Measurements from ENCODE around the gene TPP1. TPM values are rescaled to one million over a fixed set of nuclear protein-coding genes. Genes with fewer than 3 reads are reported as not detected.

TPP1 gene
- total and polyA plus RNA-seq, 9 of the 15 experiments (the other 6 are each of a cell fraction or from before 2014, with no cell fraction given) = 7.5 to 75.8 (median 15.7) TPM

DNA sequence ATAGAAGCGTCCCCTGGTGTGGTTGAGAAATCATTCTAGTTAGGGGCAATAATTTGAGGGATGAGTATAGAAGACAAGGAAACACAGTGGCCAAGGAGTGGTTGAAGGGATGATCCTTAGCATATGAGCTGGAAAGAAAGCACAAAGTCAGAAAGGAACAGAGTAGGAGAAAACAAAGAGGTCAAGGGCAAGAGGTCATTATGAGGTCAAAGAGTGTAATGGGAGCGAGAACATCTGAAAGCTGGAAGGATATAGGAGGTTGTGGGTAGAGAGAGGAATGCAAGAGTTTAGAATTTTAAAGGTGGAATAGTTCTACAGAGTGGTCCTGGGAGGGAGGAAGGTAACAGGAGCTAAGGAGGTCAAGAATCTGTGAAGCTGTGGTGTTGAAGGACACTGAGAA is 34.4 kb upstream of the TPP1 start:
- H2AFZ ChIP-seq (ENCODE audit: low read depth, low read length) = no peak overlapping the region
- H3K27me3 ChIP-seq (ENCODE audit: control insufficient read depth in 2 of 2, insufficient read depth in 2 of 2, low read length in 2 of 2) = no peaks in the 10 kb centered on the region
- intact Hi-C loops (cut with micrococcal nuclease) (no loop called here), in situ Hi-C loops (cut with MboI) (no loop called here)
- no peaks in the 10 kb centered on the region for H3K79me2 ChIP-seq (ENCODE audit: control insufficient read depth, insufficient read depth, low read length)
- no peaks in the 10 kb centered on the region for H3K9me1 ChIP-seq (ENCODE audit: control insufficient read depth, insufficient read depth, low read length)
- no peak for DNase-seq (ENCODE audit: extremely low read depth in 1 of 4, low spot score in 3 of 4)
- H4K20me1 ChIP-seq (replicated peaks; ENCODE audit: control insufficient read depth, insufficient read depth, low read length) = no peaks in the 10 kb centered on the region
- ATAC-seq = no peak
- H3K27ac ChIP-seq (ENCODE audit: extremely low read depth, low read depth, low read length) = no peak overlapping the region
- WGBS (ENCODE audit: insufficient coverage, low coverage, missing lambda C conversion rate) = 57% methylated on average over 2 of the region's 2 CpGs
- no peaks in the 10 kb centered on the region for H3K36me3 ChIP-seq (ENCODE audit: control insufficient read depth, insufficient read depth, low read length)
- FAIRE-seq = no peak
- no peak overlapping the region for H3K4me3 ChIP-seq
- CTCF ChIA-PET (ENCODE audit: low intra/inter-chr PET ratio) = no interaction called here
- POLR2A ChIA-PET = interaction anchor here (0.7 to 0.9 kb wide), 2 partner anchors 14 to 105 kb away, joined by 3 read pairs; no protein-coding TSS in a partner anchor
- no peaks in the 10 kb centered on the region for H3K9me3 ChIP-seq (replicated peaks; ENCODE audit: control insufficient read depth, insufficient read depth, low read depth, low read length)
- no peak overlapping the region for H3K4me2 ChIP-seq (ENCODE audit: insufficient read depth, low read length)
- TF ChIP-seq OTX1 (CRISPR knock-in tag; IDR thresholded peaks at IDR 0.05) = no peak
- TF ChIP-seq, protein P1, sequence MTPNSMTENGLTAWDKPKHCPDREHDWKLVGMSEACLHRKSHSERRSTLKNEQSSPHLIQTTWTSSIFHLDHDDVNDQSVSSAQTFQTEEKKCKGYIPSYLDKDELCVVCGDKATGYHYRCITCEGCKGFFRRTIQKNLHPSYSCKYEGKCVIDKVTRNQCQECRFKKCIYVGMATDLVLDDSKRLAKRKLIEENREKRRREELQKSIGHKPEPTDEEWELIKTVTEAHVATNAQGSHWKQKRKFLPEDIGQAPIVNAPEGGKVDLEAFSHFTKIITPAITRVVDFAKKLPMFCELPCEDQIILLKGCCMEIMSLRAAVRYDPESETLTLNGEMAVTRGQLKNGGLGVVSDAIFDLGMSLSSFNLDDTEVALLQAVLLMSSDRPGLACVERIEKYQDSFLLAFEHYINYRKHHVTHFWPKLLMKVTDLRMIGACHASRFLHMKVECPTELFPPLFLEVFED (CRISPR knock-in tag; conservative IDR thresholded peaks at IDR 0.05) = 0 out of 2 replicates have a peak, but pooled peaks have one; percentile 32
- peak; percentile 62; the same call in 1 of the 2 replicates for TF ChIP-seq NR2C1 (IDR thresholded peaks at IDR 0.05)
- TF ChIP-seq NR2C1 (tag; IDR thresholded peaks at IDR 0.05) = peak; percentile 52; the same call in 1 of the 2 replicates
- peak; percentile 60; the same call in 1 of the 2 replicates for TF ChIP-seq ESRRA (IDR thresholded peaks at IDR 0.05; ENCODE audit: borderline replicate concordance, low read depth)
- no peak for TF ChIP-seq DPF2 (IDR thresholded peaks at IDR 0.05)
- TF ChIP-seq PHB (CRISPR knock-in tag; IDR thresholded peaks at IDR 0.05) = no peak
- no peak for TF ChIP-seq NR2C2 (CRISPR knock-in tag; IDR thresholded peaks at IDR 0.05)
- TF ChIP-seq NR2C2 (tag; IDR thresholded peaks at IDR 0.05) = 0 out of 2 replicates have a peak, but pooled peaks have one; percentile 11
- TF ChIP-seq, protein P2, sequence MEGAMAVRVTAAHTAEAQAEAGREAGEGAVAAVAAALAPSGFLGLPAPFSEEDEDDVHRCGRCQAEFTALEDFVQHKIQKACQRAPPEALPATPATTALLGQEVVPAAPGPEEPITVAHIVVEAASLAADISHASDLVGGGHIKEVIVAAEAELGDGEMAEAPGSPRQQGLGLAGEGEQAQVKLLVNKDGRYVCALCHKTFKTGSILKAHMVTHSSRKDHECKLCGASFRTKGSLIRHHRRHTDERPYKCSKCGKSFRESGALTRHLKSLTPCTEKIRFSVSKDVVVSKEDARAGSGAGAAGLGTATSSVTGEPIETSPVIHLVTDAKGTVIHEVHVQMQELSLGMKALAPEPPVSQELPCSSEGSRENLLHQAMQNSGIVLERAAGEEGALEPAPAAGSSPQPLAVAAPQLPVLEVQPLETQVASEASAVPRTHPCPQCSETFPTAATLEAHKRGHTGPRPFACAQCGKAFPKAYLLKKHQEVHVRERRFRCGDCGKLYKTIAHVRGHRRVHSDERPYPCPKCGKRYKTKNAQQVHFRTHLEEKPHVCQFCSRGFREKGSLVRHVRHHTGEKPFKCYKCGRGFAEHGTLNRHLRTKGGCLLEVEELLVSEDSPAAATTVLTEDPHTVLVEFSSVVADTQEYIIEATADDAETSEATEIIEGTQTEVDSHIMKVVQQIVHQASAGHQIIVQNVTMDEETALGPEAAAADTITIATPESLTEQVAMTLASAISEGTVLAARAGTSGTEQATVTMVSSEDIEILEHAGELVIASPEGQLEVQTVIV (CRISPR knock-in tag; IDR thresholded peaks at IDR 0.05; ENCODE audit: borderline replicate concordance) = no peak
- BruUV-seq (replicated peaks) = no TSS peak
- peaks cover 9 to 16% of the 10 kb centered on the region in 2 experiments; a peak in 4 of 5 replicates for H3K4me1 ChIP-seq (replicated peaks in 1 of 2; ENCODE audit: control insufficient read depth in 2 of 2, insufficient read depth in 2 of 2, low read length in 2 of 2)
- H3K9ac ChIP-seq (ENCODE audit: insufficient read depth in 1 of 2, low read depth in 2 of 2, low read length in 2 of 2) = no peak overlapping the region

All from K562 (cell line).